GM18520 (cell line): ENCODE measurements around the gene AGPAT3.
"Not testable (repeated sequence)": the region's sequence is repeated elsewhere in the genome, so short reads cannot be mapped to it uniquely, and the experiment has no call there.

ENCODE experiments used
- ATAC-seq: cut with Tn5 transposase; IDR thresholded peaks from one replicate; pipeline ENCODE4 v1.9.1; 2021; ENCODE audit not compliant: unreplicated experiment

The AGPAT3 gene, protein sequence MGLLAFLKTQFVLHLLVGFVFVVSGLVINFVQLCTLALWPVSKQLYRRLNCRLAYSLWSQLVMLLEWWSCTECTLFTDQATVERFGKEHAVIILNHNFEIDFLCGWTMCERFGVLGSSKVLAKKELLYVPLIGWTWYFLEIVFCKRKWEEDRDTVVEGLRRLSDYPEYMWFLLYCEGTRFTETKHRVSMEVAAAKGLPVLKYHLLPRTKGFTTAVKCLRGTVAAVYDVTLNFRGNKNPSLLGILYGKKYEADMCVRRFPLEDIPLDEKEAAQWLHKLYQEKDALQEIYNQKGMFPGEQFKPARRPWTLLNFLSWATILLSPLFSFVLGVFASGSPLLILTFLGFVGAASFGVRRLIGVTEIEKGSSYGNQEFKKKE

DNA sequence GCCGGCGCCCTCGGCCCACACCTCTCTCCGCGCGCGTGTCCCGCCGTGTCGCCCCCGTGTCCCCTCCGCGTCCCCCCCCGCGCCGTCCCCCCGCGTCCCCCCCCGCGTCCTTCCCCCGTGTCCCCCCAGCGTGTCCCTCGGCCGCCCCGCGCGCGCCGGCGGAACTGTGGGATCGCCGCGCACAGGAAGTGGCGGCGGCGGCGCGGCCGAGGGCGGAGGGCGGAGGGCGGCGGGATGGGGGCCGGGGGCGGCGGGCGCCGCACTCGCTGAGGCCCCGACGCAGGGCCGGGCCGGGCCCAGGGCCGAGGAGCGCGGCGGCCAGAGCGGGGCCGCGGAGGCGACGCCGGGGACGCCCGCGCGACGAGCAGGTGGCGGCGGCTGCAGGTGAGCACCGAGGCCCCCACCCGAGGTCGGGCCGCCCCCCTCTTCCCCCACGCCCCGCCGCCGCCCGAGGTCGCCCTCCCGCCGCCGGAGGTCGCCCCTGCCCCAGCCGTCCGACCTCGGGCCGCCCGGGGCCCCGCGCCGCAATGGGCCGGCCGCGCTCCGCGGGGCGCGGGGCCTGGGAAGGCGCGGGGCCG, at the start of gene AGPAT3:
Gene AGPAT3, plus strand, starts transcription at position 262 of the 578 bp plus-strand sequence. CDS start 94,459 bp downstream, outside the sequence.
- no peak for ATAC-seq

DNA sequence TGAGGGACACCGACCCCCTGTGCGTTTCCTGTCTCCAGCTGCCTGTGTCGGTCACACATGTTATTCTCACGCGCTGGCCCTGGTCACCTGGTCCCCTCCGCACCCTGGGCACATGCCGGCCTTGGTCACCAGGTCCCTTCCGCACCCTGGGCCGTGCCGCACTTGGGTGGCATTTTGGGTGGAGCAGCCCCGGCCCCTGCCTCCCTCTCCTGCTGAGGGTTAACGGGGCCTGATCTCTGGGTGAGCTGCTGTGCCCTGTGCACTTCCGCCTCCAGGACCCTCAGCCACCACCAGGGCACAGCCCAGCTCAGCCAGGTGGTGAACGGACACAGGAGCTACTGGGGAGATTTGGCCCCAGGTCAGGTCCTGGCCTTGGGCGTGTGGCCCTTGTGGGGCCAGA, 49.0 kb upstream of the AGPAT3 start:
- ATAC-seq, result no peak

DNA sequence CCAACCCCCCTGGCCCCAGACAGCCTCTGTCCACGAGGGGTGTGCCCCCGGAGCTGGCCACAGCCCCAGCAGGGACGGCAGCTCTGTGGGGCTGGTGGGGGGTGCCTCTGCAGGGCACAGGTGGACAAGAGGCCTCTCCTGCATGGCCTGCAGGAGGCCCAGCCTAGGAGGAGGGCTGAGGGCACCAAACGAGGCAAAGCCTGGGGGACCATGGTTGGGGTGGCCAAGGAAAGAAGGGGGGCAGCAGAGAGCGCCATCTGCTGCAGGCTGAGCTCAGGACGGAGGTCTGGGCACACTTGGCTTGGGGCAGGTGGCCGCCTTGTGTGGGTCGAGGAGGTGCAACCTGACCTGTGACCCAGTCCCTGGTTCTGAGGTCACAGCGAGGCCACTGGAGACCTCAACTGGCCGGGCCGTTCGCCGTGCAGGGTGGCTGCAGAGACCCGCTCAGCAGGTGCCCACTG, 48.4 kb upstream of the AGPAT3 start:
- ATAC-seq, result no peak

DNA sequence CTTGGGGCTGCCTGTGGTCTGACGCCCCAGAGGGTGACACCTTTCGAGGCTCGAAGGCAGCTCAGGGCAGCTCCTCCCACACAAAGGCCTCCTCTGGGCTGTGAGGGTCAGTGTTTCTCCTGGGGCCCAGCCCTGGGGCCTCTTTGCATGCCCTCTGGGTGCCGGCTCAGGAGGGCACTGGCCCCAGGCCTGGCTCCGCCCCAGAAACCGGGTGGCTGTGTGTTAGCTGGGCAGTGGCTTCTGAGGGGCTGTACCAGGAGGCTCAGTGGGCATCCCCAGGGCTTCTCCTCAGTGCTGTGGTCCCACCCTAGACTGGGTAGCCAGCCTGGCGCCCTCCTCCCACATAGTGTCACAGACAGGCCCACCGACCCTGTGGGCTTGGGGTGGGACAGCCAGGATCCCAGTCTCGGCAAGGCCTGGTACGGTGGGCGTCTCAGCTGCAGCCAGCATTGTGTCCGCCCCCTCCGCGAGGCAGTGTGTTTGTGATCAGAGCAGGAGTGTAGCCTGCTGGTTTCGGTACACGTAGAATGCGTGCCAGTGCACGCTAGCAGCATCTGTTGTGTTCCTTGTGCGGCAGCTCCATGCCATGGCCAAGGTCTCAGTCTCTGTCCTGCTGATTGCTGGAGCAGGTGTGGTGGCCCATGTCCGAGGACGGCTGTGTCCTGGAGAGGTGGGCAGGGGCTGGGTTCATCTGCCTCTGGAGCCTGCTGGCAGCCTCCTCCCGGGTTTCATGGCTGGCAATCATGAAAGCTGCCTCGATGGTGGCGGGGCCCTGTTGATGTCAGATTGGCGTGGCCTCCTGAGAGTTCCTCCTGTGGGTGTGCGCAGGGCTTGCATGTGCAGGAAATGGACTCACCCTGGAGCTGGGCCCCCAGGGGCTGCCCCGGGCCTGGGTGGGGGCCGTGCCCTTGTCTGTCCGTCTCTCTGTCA, 47.6 kb upstream of the AGPAT3 start:
- ATAC-seq, result no peak

DNA sequence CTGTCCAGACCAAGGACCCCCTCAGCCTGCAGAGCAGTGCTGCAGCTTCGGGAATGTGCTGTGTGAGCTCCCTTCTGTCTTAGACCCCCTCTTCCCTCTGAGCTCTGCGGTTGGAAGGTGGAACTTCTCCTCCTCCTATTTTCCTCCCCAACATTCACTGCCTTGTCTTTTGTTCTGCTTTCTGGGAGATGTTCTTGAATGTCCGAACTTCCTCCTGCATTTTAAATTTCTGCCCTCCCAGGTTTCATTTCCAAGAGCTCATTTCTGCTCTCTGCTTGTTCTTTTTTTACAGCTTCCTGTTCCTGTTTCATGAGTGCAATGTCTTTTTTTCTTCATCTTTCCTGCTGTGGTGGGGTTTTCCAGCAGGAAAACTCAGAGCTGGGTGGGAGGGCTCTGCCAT, 46.3 kb upstream of the AGPAT3 start:
- no peak for ATAC-seq

DNA sequence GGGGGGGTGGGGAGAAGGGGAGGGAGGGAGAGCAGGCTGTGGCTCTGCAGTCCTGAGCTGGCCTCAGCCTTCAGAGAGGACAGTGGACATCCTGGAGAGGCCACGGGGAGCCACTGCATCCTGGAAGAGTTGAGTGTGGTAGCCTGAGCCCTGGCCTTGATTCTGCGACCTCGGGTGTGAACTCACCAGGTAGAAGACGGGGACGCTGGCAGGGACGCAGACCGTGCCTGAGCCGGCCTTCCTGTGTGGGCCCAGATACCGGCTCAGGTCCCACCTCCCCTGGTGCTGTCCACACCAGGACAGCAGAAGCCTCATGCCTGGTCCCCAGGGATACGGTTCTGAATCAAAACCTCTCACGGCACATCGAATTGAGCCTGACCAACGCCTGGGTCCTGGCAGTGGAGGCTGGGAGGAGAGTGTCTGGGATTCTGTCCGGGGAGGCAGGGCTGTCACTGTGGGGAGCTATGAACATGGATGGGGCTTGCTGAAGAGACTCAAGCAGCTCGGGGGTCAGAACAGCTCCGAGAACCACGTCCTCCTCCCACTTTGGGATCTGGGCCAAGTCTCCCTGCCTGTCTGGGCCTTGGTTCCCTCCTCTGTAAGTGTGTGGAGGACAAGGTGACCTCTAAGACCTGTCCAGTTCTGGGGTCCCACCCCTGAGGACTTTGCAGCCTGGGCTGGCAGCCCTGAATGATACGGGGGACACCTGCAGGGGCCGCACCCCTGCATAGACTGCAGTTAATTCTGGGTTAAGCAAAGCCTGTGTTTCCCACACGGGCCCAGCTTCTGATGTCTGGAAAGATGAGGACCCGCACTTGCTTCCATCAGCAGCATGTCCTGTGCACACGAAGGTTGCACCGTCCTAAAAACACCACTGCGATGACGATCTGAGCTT, 45.3 kb upstream of the AGPAT3 start:
- no peak for ATAC-seq

DNA sequence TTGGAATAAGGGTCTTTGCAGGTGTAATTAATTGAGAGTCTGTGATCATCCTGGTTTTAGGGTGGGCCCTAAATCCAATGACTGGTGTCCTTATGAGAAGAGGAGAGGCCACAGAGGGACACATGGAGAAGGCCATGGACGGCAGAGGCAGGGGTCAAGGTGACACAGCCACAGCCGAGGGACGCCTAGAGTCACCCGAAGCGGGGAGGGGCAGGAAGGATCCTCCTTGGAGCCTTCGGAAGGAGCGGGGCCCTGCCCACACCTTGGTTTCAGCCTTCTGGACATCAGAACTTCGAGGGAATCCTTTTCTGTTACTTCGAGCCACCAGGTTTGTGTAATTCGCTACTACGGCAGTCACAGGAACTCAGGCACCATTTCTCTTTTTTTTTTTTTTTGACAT, 44.6 kb upstream of the AGPAT3 start:
- ATAC-seq, result no peak

DNA sequence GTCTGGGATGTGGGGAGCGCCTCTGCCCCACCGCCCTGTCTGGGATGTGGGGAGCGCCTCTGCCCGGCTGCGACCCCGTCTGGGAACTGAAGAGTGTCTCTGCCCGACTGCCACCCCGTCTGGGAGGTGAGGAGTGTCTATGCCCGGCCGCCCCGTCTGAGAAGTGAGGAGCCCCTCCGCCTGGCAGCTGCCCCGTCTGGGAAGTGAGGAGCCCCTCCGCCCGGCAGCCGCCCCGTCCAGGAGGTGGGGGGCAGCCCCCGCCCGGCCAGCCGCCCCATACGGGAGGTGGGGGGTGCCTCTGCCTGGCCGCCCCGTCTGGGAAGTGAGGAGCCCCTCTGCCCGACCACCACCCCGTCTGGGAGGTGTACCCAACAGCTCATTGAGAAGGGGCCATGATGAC, 42.9 kb upstream of the AGPAT3 start:
- ATAC-seq, result not testable (repeated sequence)

DNA sequence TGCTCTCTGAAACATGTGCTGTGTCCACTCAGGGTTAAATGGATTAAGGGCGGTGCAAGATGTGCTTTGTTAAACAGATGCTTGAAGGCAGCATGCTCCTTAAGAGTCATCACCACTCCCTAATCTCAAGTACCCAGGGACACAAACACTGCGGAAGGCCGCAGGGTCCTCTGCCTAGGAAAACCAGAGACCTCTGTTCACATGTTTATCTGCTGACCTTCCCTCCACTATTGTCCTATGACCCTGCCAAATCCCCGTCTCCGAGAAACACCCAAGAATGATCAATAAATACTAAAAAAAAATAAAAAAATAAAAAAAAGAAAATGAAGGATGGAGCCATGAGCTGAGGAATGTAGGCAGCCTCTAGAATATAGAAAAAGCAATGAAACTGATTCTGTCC, 42.3 kb upstream of the AGPAT3 start:
- not testable (repeated sequence) for ATAC-seq

DNA sequence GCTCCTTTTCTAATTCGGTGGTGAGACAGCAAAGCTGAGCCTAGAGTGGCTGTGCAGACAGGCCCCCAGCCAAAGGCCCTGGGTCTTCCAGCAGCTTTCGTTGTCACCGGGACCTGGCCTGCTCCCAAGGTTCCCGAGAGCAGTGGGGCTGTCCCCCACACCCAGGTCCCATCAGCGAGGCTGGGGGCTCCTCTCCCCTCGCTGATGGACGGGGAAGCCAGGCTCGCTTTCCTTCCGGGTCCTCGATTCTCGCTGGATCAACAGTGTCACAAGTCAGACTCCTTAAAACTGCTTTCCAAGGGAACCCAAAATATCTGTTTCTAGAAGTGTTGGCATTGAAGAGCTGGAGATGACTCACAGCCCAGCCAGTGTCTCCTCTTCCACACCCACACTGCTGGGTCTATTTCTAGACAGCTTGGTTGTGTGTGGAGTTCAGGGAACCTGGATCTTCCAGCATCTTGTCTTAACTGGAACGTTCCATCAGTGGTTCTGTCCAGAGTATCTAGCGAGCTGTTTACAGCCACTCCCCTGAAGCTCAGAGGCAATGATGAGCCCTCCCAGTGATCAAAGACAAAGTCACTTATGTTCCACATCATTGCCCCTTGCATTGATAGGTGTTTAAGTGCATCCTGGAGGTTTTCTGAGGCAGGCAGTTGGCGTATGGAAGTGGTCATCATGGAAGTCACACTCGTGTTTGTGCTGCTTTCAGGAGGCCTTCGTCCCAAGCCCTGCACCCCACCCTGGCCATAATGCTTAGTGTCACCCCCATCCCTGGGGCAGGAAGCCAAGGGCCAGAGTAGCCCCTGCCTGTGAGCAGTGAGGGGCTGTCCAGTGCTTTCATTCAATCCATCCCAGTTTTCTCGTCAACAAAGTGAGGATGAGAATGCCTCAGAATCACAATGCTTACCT, 40.4 kb upstream of the AGPAT3 start:
- no peak for ATAC-seq

DNA sequence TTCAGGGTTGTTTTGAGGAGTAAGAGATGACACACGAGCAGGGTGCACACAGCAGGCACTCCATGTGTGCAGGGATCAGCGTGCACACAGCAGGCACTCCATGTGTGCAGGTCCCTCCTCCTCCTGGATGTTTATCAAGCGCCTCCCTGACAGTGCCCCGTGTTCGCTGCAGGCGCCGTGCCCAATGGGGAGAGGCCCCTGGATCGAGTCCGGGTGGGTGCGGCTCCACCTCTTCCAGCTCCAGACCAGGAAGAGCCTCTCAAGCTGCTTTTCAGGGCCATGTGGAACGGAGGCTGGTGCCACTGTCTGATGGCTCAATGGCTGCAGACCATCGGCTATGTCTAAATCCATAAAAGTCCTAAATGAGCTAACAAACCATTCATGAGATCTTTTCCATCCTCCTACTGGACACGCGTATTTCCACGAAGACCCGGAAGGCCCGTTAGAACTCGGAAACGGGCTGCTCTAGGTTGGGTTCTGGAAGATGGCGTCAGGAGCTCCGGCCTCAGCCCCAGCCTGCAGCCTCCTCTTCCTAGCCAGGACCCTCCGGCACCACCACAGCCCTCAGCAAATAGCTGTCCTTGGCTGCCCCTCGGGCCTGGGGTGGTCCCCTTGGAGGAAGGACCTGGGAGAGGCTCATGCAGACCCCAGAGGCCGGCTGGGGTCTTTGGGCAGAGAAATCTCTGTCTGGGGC, 39.6 kb upstream of the AGPAT3 start:
- no peak for ATAC-seq

DNA sequence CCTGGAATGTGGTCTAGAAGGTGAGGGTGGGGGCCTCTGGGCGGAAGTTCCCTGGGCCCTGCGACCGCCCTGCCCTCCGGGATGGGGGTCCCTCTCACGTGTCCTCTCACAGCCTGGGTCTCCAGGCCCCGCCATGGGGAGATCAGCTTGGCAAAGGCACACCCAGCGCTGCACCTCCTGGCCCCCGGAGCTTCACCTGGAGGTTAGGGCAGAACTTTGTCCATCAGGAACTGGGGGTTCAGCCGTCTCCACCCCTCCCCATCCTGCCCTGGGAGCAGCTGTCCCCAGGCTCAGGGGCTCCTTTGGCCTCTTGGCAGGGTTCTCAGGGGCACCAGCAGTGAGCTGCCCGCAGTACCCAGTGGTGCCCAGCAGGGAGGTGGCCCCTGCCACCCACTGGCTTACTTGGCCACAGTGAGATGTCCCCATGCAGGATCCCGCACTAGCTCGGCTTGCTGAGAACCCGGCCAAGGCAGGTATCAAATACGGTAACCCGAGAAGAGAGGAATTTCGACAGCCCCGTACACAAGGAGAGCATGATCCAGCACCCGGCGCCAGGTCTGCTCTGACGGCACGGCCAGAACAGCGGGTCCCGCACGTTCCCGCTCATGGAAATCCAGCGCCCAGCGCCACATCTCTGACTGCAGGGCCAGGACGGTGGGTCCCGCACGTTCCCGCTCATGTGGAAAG, 38.9 kb upstream of the AGPAT3 start:
- no peak for ATAC-seq

DNA sequence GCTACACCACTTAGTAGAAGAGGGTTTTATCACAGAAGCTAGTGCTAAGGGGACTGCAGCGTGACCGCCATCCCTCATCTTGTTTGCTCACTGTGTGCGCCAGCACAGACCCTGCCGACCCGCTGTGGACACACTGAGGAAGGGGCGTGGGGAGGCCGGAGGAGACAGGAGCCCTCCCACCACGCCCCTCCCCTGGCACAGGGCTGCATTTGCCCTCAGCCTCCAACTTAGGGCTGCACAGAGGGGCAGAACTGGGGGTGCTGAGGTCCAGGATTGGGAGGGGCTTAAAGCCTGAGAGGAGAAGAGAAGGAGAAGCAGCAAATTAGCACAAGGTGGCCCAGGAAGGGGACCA, 38.4 kb upstream of the AGPAT3 start:
- ATAC-seq, result no peak

DNA sequence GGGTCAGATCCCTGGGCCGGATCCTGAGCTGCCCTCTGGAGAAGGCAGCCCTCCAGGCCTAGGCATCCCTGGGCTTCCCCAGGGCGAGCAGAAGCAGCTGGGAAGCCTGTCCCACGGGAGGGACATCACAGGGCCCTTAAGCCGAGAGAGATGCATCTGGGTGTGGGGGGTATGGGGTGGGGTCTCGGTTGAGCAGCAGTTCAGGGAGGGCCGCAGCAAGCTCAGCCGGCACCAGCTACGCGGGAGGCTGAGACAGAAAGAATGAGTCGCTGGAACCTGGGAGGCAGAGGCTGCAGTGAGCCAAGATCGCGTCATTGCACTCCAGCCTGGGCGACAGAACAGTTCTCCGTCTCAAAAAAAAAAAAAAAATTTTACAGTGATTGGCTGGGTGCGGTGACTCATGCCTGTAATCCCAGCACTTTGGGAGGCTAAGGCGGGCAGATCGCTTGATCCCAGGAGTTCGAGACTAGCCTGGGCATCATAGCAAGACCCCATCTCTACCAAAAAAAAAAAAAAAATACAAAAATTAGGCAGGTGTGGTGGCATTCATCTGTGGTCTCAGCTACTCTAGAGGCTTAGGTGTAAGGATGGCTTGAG, 37.9 kb upstream of the AGPAT3 start:
- ATAC-seq, result no peak

DNA sequence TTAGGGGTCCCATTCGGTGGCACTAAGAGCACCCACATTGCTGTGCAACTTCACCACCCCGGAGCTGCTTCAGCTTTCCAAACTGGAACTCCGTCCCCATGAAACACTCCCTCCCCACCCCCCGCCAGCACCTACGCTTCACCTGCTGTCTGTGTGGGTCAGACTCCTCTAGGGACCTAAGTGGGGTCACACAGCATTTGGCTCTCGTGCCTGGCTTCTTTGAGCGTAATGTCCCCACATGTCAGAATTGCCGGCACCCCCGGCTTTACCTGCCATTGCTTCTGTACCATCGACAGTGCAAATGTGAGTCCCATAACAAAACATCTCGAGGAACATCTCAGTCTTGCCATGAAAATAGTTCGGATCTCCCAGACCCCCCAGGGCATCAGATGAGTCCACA, 35.9 kb upstream of the AGPAT3 start:
- ATAC-seq, result no peak

DNA sequence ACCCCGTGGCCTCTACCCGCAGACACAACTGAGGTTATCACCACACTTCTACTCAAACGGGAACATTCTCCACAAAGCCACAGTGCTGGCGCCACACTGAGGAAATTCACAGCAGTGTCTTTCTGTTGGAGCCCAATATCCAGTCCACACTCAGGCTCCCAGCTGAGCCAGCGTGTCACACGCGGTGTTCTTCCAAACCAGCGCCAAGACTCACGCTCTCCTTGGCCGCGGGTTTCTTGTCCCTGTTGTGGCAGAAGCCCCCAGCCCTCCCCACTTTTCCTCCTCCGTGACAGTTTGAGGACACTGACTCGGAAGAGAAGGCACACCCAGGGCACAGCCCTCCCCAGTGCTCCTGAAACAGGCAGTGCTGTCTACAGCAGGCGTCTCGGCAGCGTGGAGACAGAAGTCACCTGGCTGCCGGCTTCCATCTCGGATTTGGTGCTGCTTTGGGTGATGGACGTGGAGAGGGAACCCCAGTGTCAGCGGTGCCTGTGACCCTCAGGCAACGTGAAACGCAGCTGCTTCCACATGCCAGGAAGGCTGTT, 35.4 kb upstream of the AGPAT3 start:
- ATAC-seq, result no peak

DNA sequence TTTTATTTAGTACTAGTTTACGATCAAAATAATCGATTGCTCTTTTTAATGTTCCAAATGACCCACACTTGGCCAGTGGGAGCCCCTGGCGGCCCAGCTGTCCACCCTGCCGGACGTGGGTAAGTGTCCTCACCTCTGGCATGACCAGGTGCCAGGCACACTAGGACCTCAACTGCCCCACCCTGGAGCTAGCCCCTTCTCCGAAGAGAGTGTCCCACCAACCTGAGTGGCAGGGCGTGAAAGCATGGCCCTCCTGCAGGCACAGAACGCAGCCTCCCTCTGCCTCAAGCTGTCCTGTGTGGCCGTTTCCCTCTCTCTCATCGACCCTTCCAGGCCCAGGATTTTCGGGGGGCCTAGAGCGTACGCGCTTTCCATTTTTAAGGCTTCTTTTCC, 32.9 kb upstream of the AGPAT3 start:
- no peak for ATAC-seq

DNA sequence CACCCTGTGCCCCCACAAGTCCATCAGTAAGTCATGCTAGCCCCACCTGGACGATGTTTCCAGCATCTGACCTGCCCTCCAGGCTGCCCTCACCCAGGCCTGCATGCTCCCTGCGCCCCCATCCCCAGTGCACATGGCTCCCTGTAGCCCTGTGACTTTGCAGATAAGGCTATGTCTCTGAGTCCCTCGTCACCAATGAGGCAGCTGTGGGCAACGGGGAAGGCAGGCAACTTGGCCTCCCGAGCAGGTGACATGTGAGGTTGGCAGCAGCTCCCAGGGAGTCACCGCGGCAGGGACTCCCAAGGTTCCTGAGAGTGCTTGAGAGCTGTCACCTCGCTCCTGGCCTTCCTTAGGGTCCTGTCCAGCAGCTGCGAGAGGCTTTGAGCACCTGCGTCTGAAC, 32.4 kb upstream of the AGPAT3 start:
- ATAC-seq, result no peak
